Activated CD4-positive, alpha-beta T cell treated with anti-CD3 and anti-CD28 coated beads, Interleukin-2, amount 50 U/mL, for 24 hours (primary cell): ENCODE data around the gene GPC2.

ENCODE experiments used
- DNase-seq, 2 donors: peaks; one replicate each; pipeline ENCODE4 v3.0.0-alpha.2; 2020; ENCODE audit warnings: low read depth in 1 of 2, low spot score in 1 of 2

Gene GPC2

DNA sequence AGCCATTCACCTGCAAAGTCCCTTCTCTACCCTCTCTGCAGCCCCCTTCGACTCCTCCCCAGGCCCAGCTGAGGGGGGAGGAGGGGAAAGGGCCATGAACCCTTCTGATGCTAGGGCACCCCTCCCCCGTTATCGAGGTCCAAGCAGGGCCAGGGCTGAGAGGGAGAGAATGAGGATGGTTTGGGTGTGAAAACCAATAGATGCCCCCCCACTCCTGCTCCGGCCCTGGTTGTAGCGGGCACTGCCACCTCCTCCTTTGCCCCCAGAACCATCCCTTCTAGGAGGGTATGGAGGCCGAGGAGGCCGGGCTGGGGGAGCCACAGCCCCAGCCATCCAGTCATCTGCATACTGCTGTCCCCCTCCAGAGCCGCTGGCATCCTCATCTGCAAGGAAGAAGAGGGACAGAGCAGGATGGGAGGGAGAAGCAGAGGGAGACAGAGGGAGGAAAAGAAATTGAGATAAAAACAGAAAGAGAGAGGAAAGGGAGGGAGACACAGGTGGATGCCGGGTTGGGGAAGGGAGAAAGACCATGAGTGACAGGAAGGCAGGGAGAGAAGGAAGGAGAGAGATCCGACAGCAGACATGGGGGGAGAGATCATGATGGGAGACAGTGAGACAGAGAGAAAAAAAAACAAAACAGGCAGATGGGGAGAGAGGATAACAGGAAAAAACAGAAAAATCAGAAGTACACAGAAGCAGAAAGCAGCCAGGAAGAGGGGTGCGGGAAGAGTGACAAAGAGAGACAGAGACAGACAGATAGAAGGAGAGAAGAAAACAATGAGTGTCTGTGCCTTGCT lies 6.9 kb downstream of the GPC2 start:
- DNase-seq = no peak

GRCh38 chr7:100169147-100169850 lies 7.9 kb downstream of the GPC2 start:
- no peak for DNase-seq

GRCh38 chr7:100167912-100168323 lies 9.3 kb downstream of the GPC2 start:
- DNase-seq = no peak

DNA sequence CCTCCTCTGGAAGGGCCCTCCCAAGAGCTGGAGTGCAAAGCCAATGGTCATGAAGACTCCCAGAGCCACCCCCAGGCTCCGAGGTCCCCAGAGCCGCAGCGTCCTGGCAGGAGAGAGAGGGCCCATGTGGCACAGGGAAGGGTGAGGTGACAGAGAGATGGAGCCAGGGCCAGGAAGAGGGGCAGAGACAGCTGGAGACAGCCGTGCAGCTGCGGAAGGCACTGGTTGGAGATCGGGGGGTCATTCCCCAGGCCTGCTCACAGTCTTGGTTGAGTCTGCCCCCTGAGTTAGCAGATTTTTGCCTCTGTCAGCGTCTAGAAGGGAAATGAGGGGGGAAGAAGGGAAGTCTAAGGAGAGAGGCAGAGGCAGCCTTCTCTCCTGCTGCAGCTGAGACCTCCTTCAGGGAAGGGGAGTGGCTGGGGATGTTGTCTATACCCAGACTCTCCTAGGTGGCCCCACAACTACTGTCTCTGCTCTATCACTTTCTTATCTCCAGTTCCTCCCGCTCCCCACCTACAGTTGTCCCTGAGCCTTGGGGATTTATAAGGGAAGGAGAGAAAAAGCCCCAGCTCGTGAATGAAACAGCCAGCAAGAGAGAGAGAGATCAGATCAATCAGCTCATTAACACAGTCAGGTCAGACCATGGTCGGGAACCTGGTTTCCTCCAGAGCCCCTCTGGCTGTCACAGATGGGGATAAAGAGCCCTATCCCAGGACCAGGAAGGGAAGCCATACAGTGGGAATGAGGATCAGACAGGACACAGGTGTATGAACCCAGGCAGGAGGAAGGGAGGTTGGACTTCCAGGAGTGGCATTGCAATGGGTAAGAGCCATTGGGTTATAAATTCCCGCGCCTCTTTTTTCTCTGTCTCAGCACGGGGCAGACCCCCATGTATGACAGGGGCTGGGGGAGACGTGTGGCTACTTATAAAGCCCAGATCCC lies 9.9 kb downstream of the GPC2 start:
- no peak for DNase-seq

DNA sequence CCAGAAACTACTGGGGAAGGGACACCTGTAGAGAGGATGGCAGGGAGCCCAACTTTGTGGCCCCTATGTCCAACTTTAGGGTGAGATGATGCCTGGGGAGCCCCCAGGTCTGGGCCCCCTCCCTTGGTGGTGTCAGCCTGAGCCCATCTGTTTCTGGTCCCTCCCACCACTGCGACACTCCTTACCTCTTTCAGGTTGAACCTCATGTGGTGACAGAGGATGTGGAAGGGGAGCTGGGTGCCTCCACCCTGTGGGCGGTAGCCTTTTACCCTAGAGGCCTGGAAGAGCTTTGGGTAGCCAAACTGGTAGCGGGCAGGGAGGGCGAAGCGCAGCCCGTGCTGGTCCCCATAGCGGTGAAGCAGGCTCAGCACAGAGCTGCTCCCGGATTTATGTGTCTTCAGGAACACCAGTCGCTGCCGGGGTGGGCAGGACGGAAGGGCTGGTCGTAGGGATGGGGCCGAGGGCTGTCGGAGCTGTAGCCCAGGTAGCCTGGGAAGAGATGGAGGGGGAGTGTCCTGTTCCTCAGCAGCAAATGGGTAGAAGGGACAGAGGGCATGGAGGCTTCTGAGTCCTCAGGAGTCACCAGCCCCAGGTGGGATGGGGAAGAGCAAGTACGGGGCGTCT lies 10.8 kb downstream of the GPC2 start:
- no peak for DNase-seq

DNA sequence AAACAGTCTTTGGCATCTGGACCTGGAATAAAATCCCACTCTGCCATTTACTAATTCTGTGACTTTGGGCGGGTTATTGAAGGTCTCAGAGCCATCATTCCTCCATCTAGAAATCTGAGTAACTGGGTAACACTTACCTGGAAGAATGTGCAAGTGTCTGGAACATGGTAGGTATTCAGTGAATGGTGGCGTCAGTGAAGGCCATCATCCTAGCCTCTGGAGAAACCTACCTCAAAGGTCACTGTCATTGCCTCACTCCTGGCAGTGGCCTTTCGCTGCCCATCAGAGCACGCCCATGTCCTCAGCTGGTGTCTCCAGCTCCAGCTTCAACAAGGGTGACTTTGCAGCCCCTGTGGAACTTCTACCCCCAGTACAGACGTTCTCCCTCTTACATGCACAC lies 13.3 kb downstream of the GPC2 start:
- no peak for DNase-seq

DNA sequence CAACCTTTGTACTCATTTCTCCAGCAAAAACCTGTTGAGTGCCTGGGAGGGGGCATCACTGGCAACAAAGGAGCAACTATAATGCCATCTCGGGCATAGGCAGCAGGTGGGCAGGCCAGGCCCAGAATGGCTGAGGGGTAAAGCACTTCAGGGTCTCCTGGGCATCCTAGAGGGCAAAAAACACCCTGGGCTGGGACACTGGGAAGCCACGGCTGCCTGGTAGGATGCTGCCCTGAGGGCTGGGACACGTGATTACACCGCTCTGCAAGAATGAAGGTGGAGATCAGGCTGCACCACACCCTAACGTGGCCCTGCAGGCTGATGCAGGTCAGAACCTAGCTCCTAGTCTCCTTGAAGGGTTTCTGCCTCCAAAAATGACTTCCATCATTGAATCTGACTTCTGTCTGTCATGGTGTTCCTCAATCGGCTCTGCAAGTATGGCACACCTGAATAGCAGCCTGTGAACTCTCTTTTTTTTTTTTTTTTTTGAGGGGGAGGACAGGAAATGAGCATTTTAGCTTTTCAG lies 14.1 kb downstream of the GPC2 start:
- DNase-seq = no peak

DNA sequence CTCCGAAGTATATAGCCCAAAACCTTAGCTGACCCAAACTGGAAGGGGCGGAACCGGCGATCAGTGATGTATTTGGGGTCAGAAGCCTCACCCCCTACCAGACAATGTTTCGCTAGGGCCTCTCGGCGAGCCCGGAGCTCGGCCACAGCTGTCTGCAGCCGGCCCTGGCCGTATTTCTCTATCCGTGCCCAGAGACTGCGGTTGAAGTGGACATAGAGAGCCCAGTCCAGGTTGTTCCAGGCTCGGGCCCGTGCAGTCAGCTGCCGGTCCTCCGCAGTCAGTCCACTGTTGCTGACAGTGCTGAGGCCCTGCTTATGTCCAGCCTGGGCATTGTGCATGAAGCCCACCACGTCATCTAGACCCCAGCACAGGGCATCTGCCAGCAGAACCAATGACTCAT lies 17.1 kb downstream of the GPC2 start:
- DNase-seq = no peak

GRCh38 chr7:100159099-100159623 lies 18.0 kb downstream of the GPC2 start:
- DNase-seq = no peak

- DNase-seq = peak; percentile 82 to 90
These were observed 18.7 kb downstream of the GPC2 start, which contains the start of gene TRAPPC14 for GRCh38 chr7:100158229-100159098. TRAPPC14 (minus strand) TSS chr7:100158723; CDS start chr7:100158499, 224 bp downstream.

- no peak for DNase-seq
These were observed 19.6 kb downstream of the GPC2 start for GRCh38 chr7:100157334-100158228.

DNA sequence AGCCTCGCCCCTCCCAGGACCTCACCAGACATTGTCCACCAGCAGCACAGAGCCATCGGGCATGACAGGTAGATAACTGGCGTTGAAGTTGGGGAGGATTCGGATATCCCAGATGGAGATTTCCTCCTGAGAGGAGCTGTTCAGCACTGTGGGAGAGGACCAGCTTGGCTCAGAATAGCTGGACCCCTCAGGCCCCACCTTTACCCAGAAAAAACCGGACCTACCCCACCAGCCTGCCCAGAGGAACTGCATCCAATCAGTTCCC lies 20.2 kb downstream of the GPC2 start:
- no peak for DNase-seq

- no peak for DNase-seq
These were observed 20.7 kb downstream of the GPC2 start for GRCh38 chr7:100156331-100157068.

DNA sequence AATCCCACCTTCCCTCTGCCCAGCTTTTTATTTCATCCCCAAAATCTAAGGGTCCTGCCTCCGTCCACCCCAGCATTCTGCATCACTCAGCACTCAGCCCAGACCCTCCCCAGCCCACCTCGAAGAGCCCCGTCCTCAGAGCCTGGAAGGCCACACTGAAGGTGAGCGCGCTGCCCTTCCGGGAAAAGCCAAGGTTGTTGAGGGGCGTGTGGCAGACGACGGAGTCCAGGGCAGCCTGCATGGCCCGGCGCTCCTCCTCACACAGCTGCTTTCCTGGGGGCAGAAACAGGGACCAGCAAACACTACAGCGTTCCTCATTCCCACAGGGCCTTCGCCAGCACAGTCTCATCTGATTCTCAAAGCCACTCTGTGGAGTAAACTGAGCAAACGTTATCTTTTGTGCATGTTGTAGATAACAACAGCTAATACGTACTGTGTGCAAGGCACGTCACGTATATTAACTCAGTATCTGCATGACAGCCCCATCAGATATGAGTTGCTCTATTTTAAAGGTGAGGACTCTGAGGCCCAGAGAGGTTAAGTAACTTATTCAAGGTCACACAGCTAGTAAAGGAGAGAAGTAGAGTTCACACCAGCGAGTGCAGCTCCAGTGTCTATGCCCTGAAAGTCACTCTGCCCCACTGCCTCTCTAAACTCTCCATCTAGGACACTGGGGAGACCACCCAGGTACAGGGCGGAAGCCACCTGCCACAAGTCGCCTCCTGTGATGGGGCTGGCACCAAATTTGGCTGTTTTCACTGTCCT lies 21.4 kb downstream of the GPC2 start:
- DNase-seq = no peak

- no peak for DNase-seq
These were observed 22.3 kb downstream of the GPC2 start for GRCh38 chr7:100154651-100155491.
